Esophagus muscularis mucosa (tissue), 4 donors: Measurements from ENCODE around the gene USP20.

Experiments
- EP300 ChIP-seq: sonication (generic); formaldehyde crosslinking; IDR thresholded peaks from one replicate; pipeline ENCODE4 v1.6.1; 2017; ENCODE audit warnings: antibody characterized with exemption
- POLR2A ChIP-seq: fragments of 450-650 bp; IDR thresholded peaks from one replicate; pipeline ENCODE4 v1.6.1; 2017; ENCODE audit warnings: antibody characterized with exemption, moderate library complexity, mild to moderate bottlenecking, low read depth
- TF ChIP-seq, protein P1 (sequence below), 3 experiments: fragments of 200-600 bp in 2 of 3; fragments of 450-650 bp in 1 of 3; sonication (generic) in 2 of 3; IDR thresholded peaks; one replicate each; pipeline ENCODE4 v1.5.1; 2017 to 2019; ENCODE audit warnings: antibody characterized with exemption in 3 of 3, mild to moderate bottlenecking in 2 of 3, moderate library complexity in 1 of 3

- TF ChIP-seq, protein P1, sequence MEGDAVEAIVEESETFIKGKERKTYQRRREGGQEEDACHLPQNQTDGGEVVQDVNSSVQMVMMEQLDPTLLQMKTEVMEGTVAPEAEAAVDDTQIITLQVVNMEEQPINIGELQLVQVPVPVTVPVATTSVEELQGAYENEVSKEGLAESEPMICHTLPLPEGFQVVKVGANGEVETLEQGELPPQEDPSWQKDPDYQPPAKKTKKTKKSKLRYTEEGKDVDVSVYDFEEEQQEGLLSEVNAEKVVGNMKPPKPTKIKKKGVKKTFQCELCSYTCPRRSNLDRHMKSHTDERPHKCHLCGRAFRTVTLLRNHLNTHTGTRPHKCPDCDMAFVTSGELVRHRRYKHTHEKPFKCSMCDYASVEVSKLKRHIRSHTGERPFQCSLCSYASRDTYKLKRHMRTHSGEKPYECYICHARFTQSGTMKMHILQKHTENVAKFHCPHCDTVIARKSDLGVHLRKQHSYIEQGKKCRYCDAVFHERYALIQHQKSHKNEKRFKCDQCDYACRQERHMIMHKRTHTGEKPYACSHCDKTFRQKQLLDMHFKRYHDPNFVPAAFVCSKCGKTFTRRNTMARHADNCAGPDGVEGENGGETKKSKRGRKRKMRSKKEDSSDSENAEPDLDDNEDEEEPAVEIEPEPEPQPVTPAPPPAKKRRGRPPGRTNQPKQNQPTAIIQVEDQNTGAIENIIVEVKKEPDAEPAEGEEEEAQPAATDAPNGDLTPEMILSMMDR (IDR thresholded peaks at IDR 0.05) = peak in 1 of 3 experiments; percentile 35
- no peak for TF ChIP-seq POLR2A
- no peak for TF ChIP-seq EP300
Measured at GRCh38 chr9:129887334-129888292, 52.4 kb downstream of the USP20 start.
